VCaP (cell line): ENCODE measurements around the gene NR6A1.

ENCODE experiments used
- H3K27ac ChIP-seq: fragments of 450-650 bp; 2 replicates; pipeline ENCODE4 v1.5.1; 2017
- TF ChIP-seq, protein P1 (sequence below): fragments of 450-650 bp; conservative IDR thresholded peaks from 2 replicates; pipeline ENCODE4 v1.5.1; 2017; ENCODE audit warnings: mild to moderate bottlenecking, moderate library complexity

NR6A1 gene

DNA sequence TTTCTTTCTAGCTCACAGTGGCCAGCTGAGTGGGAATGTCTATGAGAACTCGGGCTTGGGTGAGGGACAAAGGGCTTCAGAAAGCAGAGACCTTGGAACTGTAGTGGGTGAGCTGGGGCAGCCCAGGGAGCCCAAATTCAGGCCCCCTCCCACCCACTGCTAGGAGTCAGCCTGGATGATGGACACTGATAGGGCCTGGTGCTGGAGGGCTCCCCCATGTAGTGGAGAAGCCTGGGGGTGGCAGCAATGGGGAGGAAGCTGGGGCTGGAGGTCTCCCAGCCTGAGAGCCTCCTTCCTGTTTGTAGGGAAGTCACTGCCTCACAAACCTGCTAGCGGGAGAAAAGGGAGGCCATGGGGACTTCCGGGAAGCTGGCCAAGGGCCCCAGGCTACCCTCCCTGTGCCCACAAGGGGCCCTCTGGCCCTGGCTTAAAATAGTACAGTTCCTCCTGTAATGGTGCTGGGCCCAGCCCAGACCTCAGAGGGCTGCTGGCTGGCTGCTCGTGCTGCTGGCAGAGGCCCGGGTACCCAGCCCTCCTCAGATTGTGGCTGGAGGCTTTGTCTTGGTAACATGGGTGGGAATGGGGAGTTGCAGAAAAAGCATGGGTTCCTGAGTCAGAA is 257.6 kb downstream of the NR6A1 start:
- no peak overlapping the region for H3K27ac ChIP-seq

DNA sequence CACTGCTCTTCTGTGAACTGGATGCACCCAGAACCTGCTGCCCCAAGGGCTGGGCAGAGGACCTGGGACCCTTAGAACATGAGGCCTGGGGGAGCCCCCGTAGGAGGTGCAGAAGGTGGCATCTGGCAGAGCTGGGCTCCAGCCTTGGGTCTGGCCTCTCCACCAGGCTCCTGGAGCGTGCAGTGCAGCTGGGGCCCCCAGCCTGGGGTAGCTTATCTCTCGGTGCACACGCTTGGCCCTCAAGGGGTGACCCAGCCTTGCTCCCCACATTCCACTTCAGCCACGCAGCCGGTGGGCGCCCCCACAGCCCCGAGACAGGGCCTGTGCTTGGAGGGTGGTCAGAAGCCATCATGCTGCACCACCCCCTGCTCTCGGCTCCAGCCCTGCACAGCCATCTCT is 258.3 kb downstream of the NR6A1 start:
- H3K27ac ChIP-seq: no peak overlapping the region
- TF ChIP-seq, protein P1, sequence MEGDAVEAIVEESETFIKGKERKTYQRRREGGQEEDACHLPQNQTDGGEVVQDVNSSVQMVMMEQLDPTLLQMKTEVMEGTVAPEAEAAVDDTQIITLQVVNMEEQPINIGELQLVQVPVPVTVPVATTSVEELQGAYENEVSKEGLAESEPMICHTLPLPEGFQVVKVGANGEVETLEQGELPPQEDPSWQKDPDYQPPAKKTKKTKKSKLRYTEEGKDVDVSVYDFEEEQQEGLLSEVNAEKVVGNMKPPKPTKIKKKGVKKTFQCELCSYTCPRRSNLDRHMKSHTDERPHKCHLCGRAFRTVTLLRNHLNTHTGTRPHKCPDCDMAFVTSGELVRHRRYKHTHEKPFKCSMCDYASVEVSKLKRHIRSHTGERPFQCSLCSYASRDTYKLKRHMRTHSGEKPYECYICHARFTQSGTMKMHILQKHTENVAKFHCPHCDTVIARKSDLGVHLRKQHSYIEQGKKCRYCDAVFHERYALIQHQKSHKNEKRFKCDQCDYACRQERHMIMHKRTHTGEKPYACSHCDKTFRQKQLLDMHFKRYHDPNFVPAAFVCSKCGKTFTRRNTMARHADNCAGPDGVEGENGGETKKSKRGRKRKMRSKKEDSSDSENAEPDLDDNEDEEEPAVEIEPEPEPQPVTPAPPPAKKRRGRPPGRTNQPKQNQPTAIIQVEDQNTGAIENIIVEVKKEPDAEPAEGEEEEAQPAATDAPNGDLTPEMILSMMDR: no peak

More for the DNA sequence above, 257.6 kb downstream of the NR6A1 start:
- TF ChIP-seq, protein P1: no peak

GRCh38 chr9:124511891-124512805 is 259.0 kb downstream of the NR6A1 start:
- TF ChIP-seq, protein P1: no peak
- H3K27ac ChIP-seq: no peak overlapping the region

DNA sequence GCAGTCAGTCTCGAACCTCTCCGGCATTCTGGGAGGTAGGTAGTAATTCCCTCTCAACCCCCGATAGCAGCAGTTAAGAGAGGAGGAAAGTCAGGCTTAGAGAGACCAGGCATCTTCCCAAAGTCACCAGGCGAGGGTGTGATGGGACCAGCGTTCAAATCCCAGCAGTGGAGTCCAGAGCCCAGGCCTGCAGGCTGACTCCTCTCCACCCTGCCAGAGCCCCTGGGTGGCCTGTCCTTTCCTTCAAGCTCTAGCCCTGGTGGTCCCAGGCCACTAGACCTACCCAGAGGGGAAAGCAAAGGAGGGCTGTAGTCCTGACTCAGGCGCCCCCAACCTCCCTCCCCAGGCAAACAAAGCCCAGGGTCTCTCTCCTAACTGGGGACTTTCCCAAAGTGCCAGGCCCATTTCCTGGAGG is 259.7 kb downstream of the NR6A1 start:
- no peak overlapping the region for H3K27ac ChIP-seq
- TF ChIP-seq, protein P1: no peak

GRCh38 chr9:124510650-124511425 is 260.3 kb downstream of the NR6A1 start:
- TF ChIP-seq, protein P1: no peak

GRCh38 chr9:124507880-124508423 is 263.2 kb downstream of the NR6A1 start:
- no peak overlapping the region for H3K27ac ChIP-seq
- TF ChIP-seq, protein P1: no peak

More at GRCh38 chr9:124510650-124511425, 260.3 kb downstream of the NR6A1 start:
- H3K27ac ChIP-seq: no peak overlapping the region
